Chondrocyte (in vitro differentiated cells): Measurements from ENCODE around the gene DCP2. TPM values are rescaled to one million over a fixed set of nuclear protein-coding genes. Genes with fewer than 3 reads are reported as not detected.

ENCODE experiments used
- DNase-seq: peaks from one replicate; pipeline ENCODE4 v3.0.0; 2021; ENCODE audit warnings: mixed read lengths, low spot score
- H3K27ac Mint-ChIP-seq: one replicate; pipeline ENCODE4 v1.8.0; 2021; ENCODE audit warnings: mild to moderate bottlenecking, moderate library complexity, mixed read lengths; ENCODE audit not compliant: unreplicated experiment
- H3K27me3 Mint-ChIP-seq: 2 replicates; pipeline ENCODE4 v1.8.0; 2021; ENCODE audit warnings: low read depth, mixed read lengths
- H3K36me3 Mint-ChIP-seq: 2 replicates; pipeline ENCODE4 v1.8.0; 2021; ENCODE audit warnings: low read depth, mixed read lengths
- H3K4me1 Mint-ChIP-seq: 2 replicates; pipeline ENCODE4 v1.8.0; 2021; ENCODE audit warnings: low read depth, mild to moderate bottlenecking, mixed read lengths
- H3K4me3 Mint-ChIP-seq: one replicate; pipeline ENCODE4 v1.8.0; 2021; ENCODE audit warnings: mild to moderate bottlenecking, moderate library complexity, mixed read lengths; ENCODE audit not compliant: unreplicated experiment
- H3K9me3 Mint-ChIP-seq: 2 replicates; pipeline ENCODE4 v1.8.0; 2021; ENCODE audit warnings: low read depth, mixed read lengths
- CTCF ChIP-seq: fragments of 200-600 bp; sonication (generic); IDR thresholded peaks from 2 replicates; pipeline ENCODE4 v1.5.0; 2021; ENCODE audit warnings: antibody characterized with exemption, mild to moderate bottlenecking, moderate library complexity
- total RNA-seq: library from RNA; stranded (reverse); gene quantifications from 3 replicates; pipeline ENCODE4 v1.2.1, GENCODE V29; 2021

DCP2 gene
- total RNA-seq, 1 donor from 2014 or later: 40.1 TPM

DNA sequence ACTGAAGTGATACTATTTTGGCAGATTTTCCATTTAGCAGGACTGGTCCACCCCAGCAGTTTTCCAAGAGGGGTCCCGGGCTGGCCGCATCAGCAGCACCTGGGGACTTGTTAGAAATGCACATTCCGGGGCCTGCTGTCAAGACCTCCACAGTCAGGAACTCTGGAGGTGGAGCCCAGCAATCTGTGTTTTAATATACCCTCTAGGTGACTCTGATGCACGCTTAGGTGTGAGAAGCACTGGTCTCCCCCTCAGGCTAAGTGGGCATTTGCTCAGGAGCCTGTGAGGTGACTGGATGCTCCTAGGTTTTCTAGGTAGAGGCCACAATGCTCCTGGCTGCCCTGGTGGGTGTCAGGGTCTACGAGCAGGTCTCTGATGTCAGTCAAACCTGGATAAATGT, 81.7 kb downstream of the DCP2 start:
- H3K27me3 Mint-ChIP-seq: no peaks in the 10 kb centered on the region
- peaks cover 27% of the 10 kb centered on the region for H3K4me1 Mint-ChIP-seq
- TF ChIP-seq CTCF: no peak
- DNase-seq: no peak
- H3K4me3 Mint-ChIP-seq: no peak overlapping the region
- H3K9me3 Mint-ChIP-seq: no peaks in the 10 kb centered on the region
- peaks cover 2% of the 10 kb centered on the region for H3K36me3 Mint-ChIP-seq
- H3K27ac Mint-ChIP-seq: no peak overlapping the region

GRCh38 chr5:113058706-113059226, 82.2 kb downstream of the DCP2 start:
- H3K4me3 Mint-ChIP-seq: no peak overlapping the region
- no peaks in the 10 kb centered on the region for H3K9me3 Mint-ChIP-seq
- no peak overlapping the region for H3K27ac Mint-ChIP-seq
- DNase-seq: no peak
- TF ChIP-seq CTCF: no peak
- peaks cover 27% of the 10 kb centered on the region for H3K4me1 Mint-ChIP-seq
- H3K27me3 Mint-ChIP-seq: no peaks in the 10 kb centered on the region
- H3K36me3 Mint-ChIP-seq: peaks cover 2% of the 10 kb centered on the region

GRCh38 chr5:113059232-113060040, 82.8 kb downstream of the DCP2 start:
- Mint-ChIP-seq H3K4me1 (peaks cover 27% of the 10 kb centered on the region), H3K9me3 (no peaks in the 10 kb centered on the region), H3K27me3 (no peaks in the 10 kb centered on the region), H3K36me3 (peaks cover 2% of the 10 kb centered on the region), H3K4me3 (no peak overlapping the region), H3K27ac (no peak overlapping the region)
- no peak for TF ChIP-seq CTCF
- DNase-seq: no peak

GRCh38 chr5:113060408-113061025, 83.9 kb downstream of the DCP2 start:
- Mint-ChIP-seq H3K27me3 (no peaks in the 10 kb centered on the region), H3K4me3 (no peak overlapping the region), H3K4me1 (peaks cover 27% of the 10 kb centered on the region)

More at GRCh38 chr5:113060408-113061025, 83.9 kb downstream of the DCP2 start:
- H3K9me3 Mint-ChIP-seq: no peaks in the 10 kb centered on the region
- no peak for DNase-seq
- no peak for TF ChIP-seq CTCF
- H3K36me3 Mint-ChIP-seq: peaks cover 2% of the 10 kb centered on the region
- H3K27ac Mint-ChIP-seq: no peak overlapping the region
